Loucy (cell line): ENCODE measurements around the gene PRELP.

Experiments used
- H2AFZ ChIP-seq: fragments of 200-600 bp; sonication (generic); 2 replicates; pipeline ENCODE4 v1.6.0; 2016; ENCODE audit warnings: antibody characterized with exemption, mild to moderate bottlenecking, low read length, moderate library complexity
- H3F3A ChIP-seq: fragments of 200-600 bp; 2 replicates; pipeline ENCODE4 v1.6.0; 2016; ENCODE audit warnings: antibody characterized with exemption, low read depth, mild to moderate bottlenecking
- H3K27me3 ChIP-seq: fragments of 200-600 bp; sonication (generic); 2 replicates; pipeline ENCODE4 v1.6.1; 2014; ENCODE audit warnings: low read length, mild to moderate bottlenecking; ENCODE audit not compliant: insufficient read depth, poor library complexity, severe bottlenecking
- H3K36me3 ChIP-seq: fragments of 200-600 bp; sonication (generic); 2 replicates; pipeline ENCODE4 v1.6.1; 2016; ENCODE audit warnings: low read length; ENCODE audit not compliant: insufficient read depth
- H3K4me1 ChIP-seq: fragments of 200-600 bp; sonication (generic); 2 replicates; pipeline ENCODE4 v1.5.1; 2014; ENCODE audit warnings: low read length, mild to moderate bottlenecking; ENCODE audit not compliant: insufficient read depth, poor library complexity, severe bottlenecking
- H3K4me2 ChIP-seq: fragments of 200-600 bp; sonication (generic); 2 replicates; pipeline ENCODE4 v1.6.0; 2014; ENCODE audit warnings: antibody characterized with exemption, low read length, low read depth, mild to moderate bottlenecking; ENCODE audit not compliant: poor library complexity, severe bottlenecking
- H3K4me3 ChIP-seq: fragments of 200-600 bp; sonication (generic); 2 replicates; pipeline ENCODE4 v1.5.1; 2014; ENCODE audit warnings: low read length, mild to moderate bottlenecking, mixed read lengths; ENCODE audit not compliant: poor library complexity, severe bottlenecking
- H3K79me2 ChIP-seq: fragments of 200-600 bp; sonication (generic); 2 replicates; pipeline ENCODE4 v1.6.1; 2014; ENCODE audit warnings: low read length; ENCODE audit not compliant: insufficient read depth
- H3K9ac ChIP-seq: fragments of 200-600 bp; sonication (generic); 2 replicates; pipeline ENCODE4 v1.6.0; 2014; ENCODE audit warnings: mild to moderate bottlenecking, low read depth, low read length, moderate library complexity; ENCODE audit not compliant: poor library complexity, severe bottlenecking
- H3K9me2 ChIP-seq: fragments of 200-600 bp; sonication (generic); replicated peaks from 2 replicates; pipeline ENCODE4 v1.6.1; 2016; ENCODE audit warnings: low read depth, low read length, mixed read lengths
- H3K9me3 ChIP-seq: fragments of 200-600 bp; sonication (generic); 2 replicates; pipeline ENCODE4 v1.6.1; 2014; ENCODE audit warnings: mild to moderate bottlenecking, antibody characterized with exemption, low read length, low read depth; ENCODE audit not compliant: insufficient read depth
- H4K20me1 ChIP-seq: fragments of 200-600 bp; sonication (generic); 2 replicates; pipeline ENCODE4 v1.6.0; 2014; ENCODE audit warnings: antibody characterized with exemption, low read length, mild to moderate bottlenecking; ENCODE audit not compliant: insufficient read depth, poor library complexity, severe bottlenecking
- EZH2phosphoT487 ChIP-seq: fragments of 200-600 bp; IDR thresholded peaks from 2 replicates; pipeline ENCODE4 v1.6.1; 2018; ENCODE audit warnings: antibody characterized with exemption, mild to moderate bottlenecking, moderate library complexity, borderline replicate concordance
- TF ChIP-seq, protein P1 (sequence below): fragments of 200-600 bp; sonication (generic); conservative IDR thresholded peaks from 2 replicates; pipeline ENCODE4 v1.5.1; 2014; ENCODE audit warnings: mild to moderate bottlenecking, antibody characterized with exemption, low read length

The PRELP gene

GRCh38 chr1:203450001-203450400, 25.6 kb upstream of the PRELP start:
- H3K4me2 ChIP-seq, result no peak overlapping the region
- no peaks in the 10 kb centered on the region for H3K4me1 ChIP-seq
- H3K27me3 ChIP-seq, result no peaks in the 10 kb centered on the region
- H4K20me1 ChIP-seq, result no peaks in the 10 kb centered on the region
- no peaks in the 10 kb centered on the region for H3K79me2 ChIP-seq
- H3K9me2 ChIP-seq, result no peaks in the 10 kb centered on the region
- H3K9me3 ChIP-seq, result no peaks in the 10 kb centered on the region
- no peaks in the 10 kb centered on the region for H3K36me3 ChIP-seq
- H3K4me3 ChIP-seq, result no peak overlapping the region
- no peak overlapping the region for H2AFZ ChIP-seq
- H3K9ac ChIP-seq, result no peak overlapping the region
- TF ChIP-seq EZH2phosphoT487, result no peak
- TF ChIP-seq, protein P1, sequence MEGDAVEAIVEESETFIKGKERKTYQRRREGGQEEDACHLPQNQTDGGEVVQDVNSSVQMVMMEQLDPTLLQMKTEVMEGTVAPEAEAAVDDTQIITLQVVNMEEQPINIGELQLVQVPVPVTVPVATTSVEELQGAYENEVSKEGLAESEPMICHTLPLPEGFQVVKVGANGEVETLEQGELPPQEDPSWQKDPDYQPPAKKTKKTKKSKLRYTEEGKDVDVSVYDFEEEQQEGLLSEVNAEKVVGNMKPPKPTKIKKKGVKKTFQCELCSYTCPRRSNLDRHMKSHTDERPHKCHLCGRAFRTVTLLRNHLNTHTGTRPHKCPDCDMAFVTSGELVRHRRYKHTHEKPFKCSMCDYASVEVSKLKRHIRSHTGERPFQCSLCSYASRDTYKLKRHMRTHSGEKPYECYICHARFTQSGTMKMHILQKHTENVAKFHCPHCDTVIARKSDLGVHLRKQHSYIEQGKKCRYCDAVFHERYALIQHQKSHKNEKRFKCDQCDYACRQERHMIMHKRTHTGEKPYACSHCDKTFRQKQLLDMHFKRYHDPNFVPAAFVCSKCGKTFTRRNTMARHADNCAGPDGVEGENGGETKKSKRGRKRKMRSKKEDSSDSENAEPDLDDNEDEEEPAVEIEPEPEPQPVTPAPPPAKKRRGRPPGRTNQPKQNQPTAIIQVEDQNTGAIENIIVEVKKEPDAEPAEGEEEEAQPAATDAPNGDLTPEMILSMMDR, result no peak
- no peaks in the 10 kb centered on the region for H3F3A ChIP-seq

- H3K9me2 ChIP-seq, result no peaks in the 10 kb centered on the region
- no peaks in the 10 kb centered on the region for H3F3A ChIP-seq
- no peaks in the 10 kb centered on the region for H3K4me1 ChIP-seq
- H3K9me3 ChIP-seq, result no peaks in the 10 kb centered on the region
- no peaks in the 10 kb centered on the region for H4K20me1 ChIP-seq
- no peak overlapping the region for H3K4me3 ChIP-seq
- no peak for TF ChIP-seq EZH2phosphoT487
- TF ChIP-seq, protein P1, result no peak; the same call in 1 of the 2 replicates
- no peak overlapping the region for H3K9ac ChIP-seq
- no peaks in the 10 kb centered on the region for H3K36me3 ChIP-seq
- H3K79me2 ChIP-seq, result no peaks in the 10 kb centered on the region
- no peak overlapping the region for H3K4me2 ChIP-seq
- H2AFZ ChIP-seq, result no peak overlapping the region
- H3K27me3 ChIP-seq, result no peaks in the 10 kb centered on the region
Measured at GRCh38 chr1:203450479-203451149, 25.0 kb upstream of the PRELP start.

GRCh38 chr1:203451836-203452784, 23.5 kb upstream of the PRELP start:
- Histone ChIP-seq H2AFZ (no peak overlapping the region), H3K36me3 (no peaks in the 10 kb centered on the region), H3K9me2 (no peaks in the 10 kb centered on the region), H3K27me3 (no peaks in the 10 kb centered on the region), H3K4me1 (no peaks in the 10 kb centered on the region), H3F3A (no peaks in the 10 kb centered on the region), H3K9ac (no peak overlapping the region), H3K9me3 (no peaks in the 10 kb centered on the region), H4K20me1 (no peaks in the 10 kb centered on the region), H3K4me2 (no peak overlapping the region), H3K4me3 (no peak overlapping the region), H3K79me2 (no peaks in the 10 kb centered on the region)
- TF ChIP-seq, protein P1, result no peak
- TF ChIP-seq EZH2phosphoT487, result no peak
